Tibial nerve (tissue), 4 donors: Measurements from ENCODE around the gene ZBTB2. TPM values are rescaled to one million over a fixed set of nuclear protein-coding genes. Genes with fewer than 3 reads are reported as not detected.

Experiments used
- DNase-seq, 2 donors: peaks; one replicate each; pipeline ENCODE4 v3.0.0-alpha.2; 2019; ENCODE audit warnings: low spot score in 2 of 2
- H3K27ac ChIP-seq, 4 donors: fragments of 200-600 bp; sonication (generic) in 3 of 4; one replicate each; pipeline ENCODE4 v1.5.1; 2017 to 2019; ENCODE audit warnings: mild to moderate bottlenecking in 1 of 4
- H3K27me3 ChIP-seq, 2 donors: fragments of 200-600 bp; sonication (generic) in 1 of 2; one replicate each; pipeline versions ENCODE4 v1.5.1 to v1.6.0; 2017 to 2019
- H3K36me3 ChIP-seq, 3 donors: fragments of 200-600 bp; sonication (generic); one replicate each; pipeline ENCODE4 v1.5.1; 2018 to 2019
- H3K4me1 ChIP-seq, 4 donors: fragments of 200-600 bp; sonication (generic) in 3 of 4; one replicate each; pipeline ENCODE4 v1.5.1; 2017 to 2019
- H3K4me3 ChIP-seq, 4 donors: fragments of 200-600 bp; sonication (generic) in 3 of 4; one replicate each; pipeline ENCODE4 v1.5.1; 2017 to 2019; ENCODE audit warnings: mild to moderate bottlenecking in 1 of 4, moderate library complexity in 1 of 4
- H3K9me3 ChIP-seq, 4 donors: fragments of 200-600 bp; sonication (generic) in 3 of 4; one replicate each; pipeline ENCODE4 v1.5.1; 2017 to 2019
- EP300 ChIP-seq, 2 donors: sonication (generic); formaldehyde crosslinking; IDR thresholded peaks; one replicate each; pipeline ENCODE4 v1.6.1; 2017; ENCODE audit warnings: antibody characterized with exemption in 2 of 2, mild to moderate bottlenecking in 1 of 2
- POLR2A ChIP-seq, 2 donors: fragments of 450-650 bp; IDR thresholded peaks; one replicate each; pipeline ENCODE4 v1.6.1; 2017; ENCODE audit warnings: antibody characterized with exemption in 2 of 2, mild to moderate bottlenecking in 2 of 2, moderate library complexity in 2 of 2
- WGBS, 2 donors: methylation state at CpG; one replicate each; pipeline ENCODE4 v1.1.5; 2018; 5-methylcytosine and 5-hydroxymethylcytosine counted together
- total RNA-seq, 4 donors: library from RNA; depleted of rRNA; stranded (reverse); fragments of >200 nt; gene quantifications; one replicate each; pipeline ENCODE4 v1.1.0, GENCODE V29; 2016
- TF ChIP-seq, protein P1 (sequence below), 5 experiments: fragments of 200-600 bp in 3 of 5; fragments of 450-650 bp in 2 of 5; sonication (generic) in 3 of 5; IDR thresholded peaks; one replicate each; pipeline ENCODE4 v1.5.1; 2016 to 2019; ENCODE audit warnings: antibody characterized with exemption in 5 of 5, mild to moderate bottlenecking in 3 of 5, moderate library complexity in 2 of 5

ZBTB2 gene
- total RNA-seq, 4 donors from 2014 or later = 5.7 to 13.8 (median 10.2) TPM

DNA sequence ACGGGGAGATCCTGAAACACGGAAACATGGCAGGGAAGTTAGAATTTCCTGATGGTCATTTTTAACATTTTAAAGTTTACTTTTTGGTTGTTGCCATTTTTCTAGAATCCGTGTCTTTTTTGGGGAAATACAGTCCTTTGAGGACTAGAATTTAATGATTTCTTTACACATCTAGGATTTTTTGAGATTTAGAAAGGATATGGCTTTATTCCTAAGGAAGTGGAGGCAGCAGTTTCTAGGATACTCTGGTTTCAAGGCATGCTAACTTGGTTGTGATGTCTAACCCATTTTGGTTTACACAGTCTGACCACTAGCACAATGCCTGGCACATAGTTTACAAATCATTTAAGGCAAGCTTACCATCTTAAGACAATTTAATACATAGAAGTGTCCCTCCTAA lies 1.1 kb upstream of the ZBTB2 start:
- Histone ChIP-seq H3K4me3 (peak overlapping the region in 3 of 4 donors; percentile 84 to 100 (median 89)), H3K27ac (peak overlapping the region; percentile 97 to 99 (median 98)), H3K36me3 (no peaks in the 10 kb centered on the region), H3K4me1 (peaks cover 0 to 72% (median 34%) of the 10 kb centered on the region in 4 donors), H3K9me3 (no peaks in the 10 kb centered on the region), H3K27me3 (no peaks in the 10 kb centered on the region)
- TF ChIP-seq, protein P1, sequence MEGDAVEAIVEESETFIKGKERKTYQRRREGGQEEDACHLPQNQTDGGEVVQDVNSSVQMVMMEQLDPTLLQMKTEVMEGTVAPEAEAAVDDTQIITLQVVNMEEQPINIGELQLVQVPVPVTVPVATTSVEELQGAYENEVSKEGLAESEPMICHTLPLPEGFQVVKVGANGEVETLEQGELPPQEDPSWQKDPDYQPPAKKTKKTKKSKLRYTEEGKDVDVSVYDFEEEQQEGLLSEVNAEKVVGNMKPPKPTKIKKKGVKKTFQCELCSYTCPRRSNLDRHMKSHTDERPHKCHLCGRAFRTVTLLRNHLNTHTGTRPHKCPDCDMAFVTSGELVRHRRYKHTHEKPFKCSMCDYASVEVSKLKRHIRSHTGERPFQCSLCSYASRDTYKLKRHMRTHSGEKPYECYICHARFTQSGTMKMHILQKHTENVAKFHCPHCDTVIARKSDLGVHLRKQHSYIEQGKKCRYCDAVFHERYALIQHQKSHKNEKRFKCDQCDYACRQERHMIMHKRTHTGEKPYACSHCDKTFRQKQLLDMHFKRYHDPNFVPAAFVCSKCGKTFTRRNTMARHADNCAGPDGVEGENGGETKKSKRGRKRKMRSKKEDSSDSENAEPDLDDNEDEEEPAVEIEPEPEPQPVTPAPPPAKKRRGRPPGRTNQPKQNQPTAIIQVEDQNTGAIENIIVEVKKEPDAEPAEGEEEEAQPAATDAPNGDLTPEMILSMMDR (IDR thresholded peaks at IDR 0.05) = no peak
- no peak for TF ChIP-seq POLR2A (IDR thresholded peaks at IDR 0.05)
- TF ChIP-seq EP300 (IDR thresholded peaks at IDR 0.05) = no peak
- WGBS, 2 donors = 2 to 9% methylated on average over 3 of the region's 3 CpGs
- no peak for DNase-seq

DNA sequence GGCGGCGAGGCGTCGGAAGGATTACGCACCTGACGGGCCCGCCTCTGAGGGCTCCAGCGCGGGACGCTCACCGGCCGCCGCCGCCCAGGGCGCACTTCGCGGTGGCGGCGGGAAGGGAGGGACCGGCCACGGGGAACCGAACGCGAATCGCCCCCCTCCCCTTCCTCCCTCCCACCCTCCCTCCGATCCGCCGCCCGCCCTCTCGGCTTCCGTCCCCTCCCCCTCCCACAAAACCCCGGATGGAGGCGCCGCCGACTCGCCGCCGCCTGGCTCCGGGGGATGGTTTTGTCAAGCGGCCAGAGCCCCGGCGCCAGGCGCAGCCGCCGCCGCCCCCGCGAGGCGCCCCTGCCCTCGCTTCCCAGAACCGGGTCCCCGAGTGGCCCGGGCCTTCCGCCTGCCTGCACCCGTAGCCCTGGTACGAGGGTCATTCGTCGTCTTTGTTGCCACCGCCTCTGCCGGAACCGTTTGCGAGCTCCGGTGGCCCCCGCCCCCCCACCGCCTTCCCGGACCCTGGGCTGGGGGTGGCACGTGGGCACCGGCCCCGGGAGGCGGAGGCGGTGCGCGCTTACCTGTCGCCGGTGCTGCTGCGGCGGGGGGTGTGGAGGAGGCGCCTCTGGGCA lies 398 bp downstream of the ZBTB2 start:
- WGBS, 2 donors = 0% methylated on average over 4 to 14 of the region's 78 CpGs
- Histone ChIP-seq H3K9me3 (no peaks in the 10 kb centered on the region), H3K27me3 (no peaks in the 10 kb centered on the region), H3K36me3 (no peaks in the 10 kb centered on the region), H3K27ac (peak overlapping the region; percentile 97 to 99 (median 98)), H3K4me1 (peaks cover 0 to 61% (median 35%) of the 10 kb centered on the region in 4 donors), H3K4me3 (peak overlapping the region; percentile 84 to 100 (median 92))
- no peak for TF ChIP-seq EP300 (IDR thresholded peaks at IDR 0.05)
- TF ChIP-seq, protein P1 (IDR thresholded peaks at IDR 0.05) = peak in 2 of 5 experiments; percentile 3 to 17
- DNase-seq = peak; percentile 57 to 69

DNA sequence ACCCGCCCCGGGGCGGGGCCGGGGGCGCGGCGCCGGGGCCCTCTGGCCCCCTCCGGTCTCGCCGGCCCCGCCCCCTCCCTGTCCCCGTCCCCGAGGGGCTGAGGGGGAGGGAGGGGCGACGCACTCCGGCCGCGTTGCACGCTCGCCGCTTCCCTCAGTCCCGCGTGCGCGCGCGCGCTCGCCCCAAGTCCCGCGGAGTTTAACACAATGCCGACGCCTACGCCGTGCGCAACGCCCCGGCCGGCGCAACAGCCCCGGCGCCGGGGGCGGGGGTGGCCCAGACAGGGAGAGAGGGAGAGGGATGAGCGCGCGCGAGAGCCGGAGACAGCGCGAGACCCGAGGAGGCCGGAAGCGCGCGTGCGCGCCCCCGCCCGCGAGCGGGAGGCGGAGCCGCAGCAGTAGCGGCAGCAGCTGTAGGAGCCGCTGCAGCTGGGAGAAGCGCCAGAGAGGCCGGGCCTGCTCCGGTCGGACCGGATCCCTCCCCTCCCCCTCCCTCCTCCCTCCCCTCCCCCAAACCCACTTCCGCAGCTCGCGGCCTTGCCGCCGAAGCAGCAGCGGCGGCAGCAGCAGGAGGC lies 996 bp downstream of the ZBTB2 start:
- 0% methylated on average over 25 of the region's 79 CpGs; no CpG with 5 or more reads in 1 of the 2 donors for WGBS, 2 donors
- peak overlapping the region; percentile 84 to 100 (median 92) for H3K4me3 ChIP-seq
- H3K27me3 ChIP-seq = no peaks in the 10 kb centered on the region
- peak overlapping the region; percentile 97 to 99 (median 98) for H3K27ac ChIP-seq
- DNase-seq = peak; percentile 92 to 97
- H3K4me1 ChIP-seq = peaks cover 0 to 58% (median 35%) of the 10 kb centered on the region in 4 donors
- TF ChIP-seq POLR2A (IDR thresholded peaks at IDR 0.05) = peak; percentile 35 to 36
- TF ChIP-seq, protein P1 (IDR thresholded peaks at IDR 0.05) = peak in 2 of 5 experiments; percentile 6 to 30
- peak; percentile 12 to 85 for TF ChIP-seq EP300 (IDR thresholded peaks at IDR 0.05)
- H3K9me3 ChIP-seq = no peaks in the 10 kb centered on the region
- H3K36me3 ChIP-seq = no peaks in the 10 kb centered on the region

DNA sequence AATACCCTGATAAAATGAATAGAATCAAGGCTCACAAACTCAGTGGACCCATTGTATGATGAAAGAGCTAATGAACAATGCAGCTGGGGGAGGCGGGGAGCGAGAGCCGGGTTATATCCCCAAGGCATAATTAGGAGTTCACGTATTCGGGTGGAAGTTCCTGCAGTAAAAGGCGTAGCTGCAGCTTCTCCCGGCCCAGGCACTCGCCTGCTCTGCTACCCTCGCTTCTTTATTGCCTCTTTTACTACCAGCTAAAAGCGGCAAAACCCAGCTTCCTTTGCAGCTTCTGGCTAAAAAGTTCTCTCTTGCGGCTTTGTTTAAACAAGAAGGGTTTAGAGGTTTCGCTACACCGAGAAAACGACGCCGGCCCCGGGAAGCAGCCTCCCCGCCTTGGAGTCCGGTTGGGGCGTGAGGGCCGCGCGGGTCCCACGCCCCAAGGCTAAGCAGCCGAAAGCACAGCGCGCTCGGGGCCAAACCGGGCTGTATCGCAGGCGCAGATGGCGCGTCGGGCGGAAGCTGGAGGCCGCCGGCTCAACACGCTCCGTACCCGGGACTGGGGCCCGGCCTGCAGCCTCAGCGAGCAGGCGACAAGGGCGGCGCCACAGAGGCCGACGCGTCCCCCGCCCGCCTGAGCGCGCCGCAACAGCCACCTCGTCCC lies 1.6 kb downstream of the ZBTB2 start:
- DNase-seq = peak; percentile 54 to 68
- no peaks in the 10 kb centered on the region for H3K9me3 ChIP-seq
- H3K36me3 ChIP-seq = no peaks in the 10 kb centered on the region
- peak overlapping the region; percentile 97 to 99 (median 98) for H3K27ac ChIP-seq
- TF ChIP-seq POLR2A (IDR thresholded peaks at IDR 0.05) (peak; percentile 41 to 83), EP300 (IDR thresholded peaks at IDR 0.05) (peak in 1 of 2 donors; percentile 74)
- TF ChIP-seq, protein P1 (IDR thresholded peaks at IDR 0.05) = no peak
- 0 to 1% methylated on average over 11 to 22 of the region's 54 CpGs for WGBS, 2 donors
- H3K4me1 ChIP-seq = peaks cover 0 to 57% (median 32%) of the 10 kb centered on the region in 4 donors
- no peaks in the 10 kb centered on the region for H3K27me3 ChIP-seq
- peak overlapping the region; percentile 84 to 100 (median 96) for H3K4me3 ChIP-seq
